ENCODE data around the gene CDC20B.
"Not testable (repeated sequence)": the region's sequence is repeated elsewhere in the genome, so short reads cannot be mapped to it uniquely, and the experiment has no call there.

The CDC20B gene

GRCh38 chr5:55101556-55102276 is 71.3 kb downstream of the CDC20B start:
- no peak for TF ChIP-seq CTCF (IDR thresholded peaks at IDR 0.05; ENCODE audit: low read depth, low read length)
- H3K4me3 ChIP-seq (ENCODE audit: low read depth, low read length) = no peak overlapping the region

GRCh38 chr5:55101148-55101547 is 71.8 kb downstream of the CDC20B start:
- not testable (repeated sequence) for H3K4me3 ChIP-seq (ENCODE audit: low read depth, low read length)

GRCh38 chr5:55096861-55097260 is 76.1 kb downstream of the CDC20B start:
- no peak overlapping the region for H3K4me3 ChIP-seq (ENCODE audit: low read depth, low read length)
- TF ChIP-seq CTCF (IDR thresholded peaks at IDR 0.05; ENCODE audit: low read depth, low read length) = no peak

- H3K4me3 ChIP-seq (ENCODE audit: low read depth, low read length) = no peak overlapping the region
- no peak for TF ChIP-seq CTCF (IDR thresholded peaks at IDR 0.05; ENCODE audit: low read depth, low read length)
These were observed 76.8 kb downstream of the CDC20B start for GRCh38 chr5:55096182-55096581.

- H3K4me3 ChIP-seq (ENCODE audit: low read depth, low read length) = not testable (repeated sequence)
These were observed 82.0 kb downstream of the CDC20B start for GRCh38 chr5:55091011-55091410.

GRCh38 chr5:55089301-55089700 is 83.7 kb downstream of the CDC20B start:
- H3K4me3 ChIP-seq (ENCODE audit: low read depth, low read length) = not testable (repeated sequence)

GRCh38 chr5:55081541-55081940 is 91.4 kb downstream of the CDC20B start:
- H3K4me3 ChIP-seq (ENCODE audit: low read depth, low read length) = no peak overlapping the region
- no peak for TF ChIP-seq CTCF (IDR thresholded peaks at IDR 0.05; ENCODE audit: low read depth, low read length)

- TF ChIP-seq CTCF (IDR thresholded peaks at IDR 0.05; ENCODE audit: low read depth, low read length) = no peak
- H3K4me3 ChIP-seq (ENCODE audit: low read depth, low read length) = no peak overlapping the region
These were observed 99.8 kb downstream of the CDC20B start for GRCh38 chr5:55073211-55073610.

GRCh38 chr5:55072666-55073065 is 100.3 kb downstream of the CDC20B start:
- no peak for TF ChIP-seq CTCF (IDR thresholded peaks at IDR 0.05; ENCODE audit: low read depth, low read length)
- no peak overlapping the region for H3K4me3 ChIP-seq (ENCODE audit: low read depth, low read length)

Data from WI38 (cell line).